Calu3 (cell line): ENCODE data around the gene VWA3A. TPM values are rescaled to one million over a fixed set of nuclear protein-coding genes. Genes with fewer than 3 reads are reported as not detected.

Experiments used
- BruUV-seq: library from RNA; stranded (reverse); fragments of 400-500 nt; replicated peaks from 2 replicates; lab custom pipeline; 2021; lab: Mats Ljungman, UMichigan
- CTCF ChIA-PET: fragments of 300-600 bp; sonication (Branson Sonifier 250); formaldehyde crosslinking; loops from one replicate; lab custom pipeline; 2022; ENCODE audit warnings: antibody characterized with exemption; lab: Charles Lee
- DNase-seq: peaks from one replicate; pipeline ENCODE4 v3.0.0; 2022
- H3K27ac Mint-ChIP-seq: one replicate; pipeline ENCODE4 v1.8.0; 2022; ENCODE audit warnings: mixed read lengths; ENCODE audit not compliant: unreplicated experiment
- H3K27me3 Mint-ChIP-seq: one replicate; pipeline ENCODE4 v1.8.0; 2022; ENCODE audit warnings: mixed read lengths; ENCODE audit not compliant: unreplicated experiment
- H3K36me3 Mint-ChIP-seq: one replicate; pipeline ENCODE4 v1.8.0; 2022; ENCODE audit warnings: mild to moderate bottlenecking, moderate library complexity, mixed read lengths; ENCODE audit not compliant: insufficient read depth, unreplicated experiment
- H3K4me1 Mint-ChIP-seq: one replicate; pipeline ENCODE4 v1.8.0; 2022; ENCODE audit warnings: mild to moderate bottlenecking, low read depth, mixed read lengths; ENCODE audit not compliant: unreplicated experiment
- H3K4me3 Mint-ChIP-seq: one replicate; pipeline ENCODE4 v1.8.0; 2022; ENCODE audit warnings: mild to moderate bottlenecking, low read depth, moderate library complexity, mixed read lengths; ENCODE audit not compliant: unreplicated experiment
- H3K9me3 Mint-ChIP-seq: one replicate; pipeline ENCODE4 v1.8.0; 2022; ENCODE audit warnings: low read depth, mixed read lengths; ENCODE audit not compliant: unreplicated experiment
- CTCF ChIP-seq: fragments of 200-600 bp; IDR thresholded peaks from one replicate; pipeline ENCODE4 v1.8.0; 2022; ENCODE audit warnings: antibody characterized with exemption; ENCODE audit not compliant: unreplicated experiment
- intact Hi-C: fragments of 100-400 bp; cut with micrococcal nuclease; formaldehyde crosslinking; loops from one replicate; pipeline ENCODE4 v1.10.0; 2022; ENCODE audit not compliant: unreplicated experiment
- total RNA-seq: library from RNA; stranded (reverse); gene quantifications from 2 replicates; pipeline ENCODE4 v1.2.3, GENCODE V29; 2022

Gene VWA3A
- total RNA-seq, 1 experiment from 2014 or later, result 0.33 TPM

DNA sequence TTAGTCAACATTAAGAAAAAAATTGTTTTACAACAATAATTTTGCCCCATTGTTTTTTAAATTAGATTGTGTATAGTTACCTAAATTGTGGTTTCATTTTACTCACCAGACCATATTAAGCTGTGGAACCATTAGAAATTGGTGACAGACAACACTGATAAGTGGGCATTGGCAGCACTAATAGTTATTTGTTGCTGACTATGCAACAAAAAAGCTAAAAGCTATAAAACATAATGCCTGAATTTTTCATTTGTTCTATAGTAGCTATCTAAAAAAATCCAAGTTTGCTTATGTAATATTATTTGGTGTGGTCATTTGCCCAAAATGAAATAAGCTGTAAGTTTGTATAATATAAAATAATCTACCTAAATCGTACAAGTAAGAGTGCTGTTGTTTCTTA, 13.7 kb upstream of the VWA3A start:
- CTCF ChIA-PET, result interaction anchor here (1.1 to 2.0 kb wide), 5 partner anchors 21 to 110 kb away, joined by 4 to 74 read pairs (median 17); partner anchors contain the start of genes MOSMO and PDZD9
- H3K4me1 Mint-ChIP-seq, result no peaks in the 10 kb centered on the region
- intact Hi-C loops, result no loop called here

DNA sequence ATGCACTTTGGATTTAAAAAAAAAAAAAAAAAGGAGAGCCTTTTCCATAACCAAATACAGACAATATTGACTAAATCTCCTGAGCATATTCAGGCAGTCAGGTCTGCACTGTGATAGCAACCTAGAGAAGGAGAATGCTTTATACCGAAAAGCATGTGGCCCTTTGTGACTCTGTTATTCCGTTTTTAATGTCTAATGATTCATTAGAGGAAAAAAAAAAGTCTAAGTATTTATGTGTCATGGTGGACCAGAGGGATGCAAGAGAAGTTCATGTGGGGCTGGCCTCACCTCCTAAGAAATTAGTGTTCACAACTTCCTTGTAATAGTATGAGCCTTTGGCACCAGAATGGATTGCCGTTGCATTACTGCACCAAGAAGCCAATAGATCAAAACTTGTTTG, 11.3 kb upstream of the VWA3A start:
- Mint-ChIP-seq H3K4me1 (no peaks in the 10 kb centered on the region), H3K36me3 (no peaks in the 10 kb centered on the region), H3K27me3 (no peaks in the 10 kb centered on the region), H3K9me3 (no peaks in the 10 kb centered on the region), H3K27ac (no peak overlapping the region), H3K4me3 (no peak overlapping the region)
- intact Hi-C loops, result no loop called here
- no peak for DNase-seq
- CTCF ChIA-PET, result no interaction called here
- no peak for TF ChIP-seq CTCF
- BruUV-seq, result no TSS peak

More for the DNA sequence above, 13.7 kb upstream of the VWA3A start:
- Mint-ChIP-seq H3K36me3 (no peaks in the 10 kb centered on the region), H3K27me3 (no peaks in the 10 kb centered on the region), H3K9me3 (no peaks in the 10 kb centered on the region), H3K27ac (no peak overlapping the region), H3K4me3 (no peak overlapping the region)
- no peak for TF ChIP-seq CTCF
- no peak for DNase-seq
- BruUV-seq, result no TSS peak

DNA sequence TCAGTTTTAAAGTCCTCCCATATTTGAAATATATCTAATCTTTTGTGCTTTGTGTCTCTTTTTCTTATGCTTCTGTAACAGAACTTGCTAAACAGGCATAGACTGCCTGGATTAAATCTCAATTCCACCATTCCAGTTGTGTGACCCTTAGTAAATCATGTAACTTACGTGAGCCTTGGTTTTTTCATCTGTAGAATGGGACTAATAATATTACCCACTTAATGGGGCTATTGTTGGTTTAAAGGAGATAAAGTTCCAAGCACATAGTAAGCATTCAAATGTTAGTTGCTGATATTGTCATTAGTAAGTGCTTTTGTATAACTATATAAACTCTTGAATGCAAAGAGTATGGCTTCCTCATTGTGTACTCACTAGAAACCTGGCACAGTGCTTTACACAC, 5.9 kb upstream of the VWA3A start:
- peaks cover 5% of the 10 kb centered on the region for H3K36me3 Mint-ChIP-seq
- H3K4me3 Mint-ChIP-seq, result no peak overlapping the region
- DNase-seq, result no peak
- CTCF ChIA-PET, result no interaction called here
- H3K27ac Mint-ChIP-seq, result no peak overlapping the region
- H3K27me3 Mint-ChIP-seq, result no peaks in the 10 kb centered on the region
- intact Hi-C loops, result no loop called here
- TF ChIP-seq CTCF, result no peak
- H3K4me1 Mint-ChIP-seq, result no peaks in the 10 kb centered on the region
- BruUV-seq, result no TSS peak
- peaks cover 2% of the 10 kb centered on the region for H3K9me3 Mint-ChIP-seq

DNA sequence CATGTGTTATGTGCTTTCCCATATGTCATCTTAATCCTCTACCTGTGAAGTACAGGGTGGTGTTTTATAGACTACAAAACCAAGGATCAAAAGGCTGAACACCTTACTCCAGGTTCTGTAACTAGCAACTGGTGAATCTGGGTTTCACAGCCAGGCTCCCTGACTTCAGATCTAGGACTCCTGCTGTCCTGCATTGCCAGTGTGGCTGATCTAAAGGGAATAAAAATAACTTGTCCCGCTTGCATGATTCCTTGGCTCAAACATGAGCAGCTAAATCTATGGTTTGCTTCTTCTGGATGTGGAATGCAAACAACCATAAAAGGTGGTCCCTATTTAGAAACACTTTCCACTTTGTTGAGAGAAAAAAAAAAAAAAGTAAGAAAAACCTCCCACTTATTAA, 3.7 kb upstream of the VWA3A start:
- H3K27ac Mint-ChIP-seq, result no peak overlapping the region
- H3K9me3 Mint-ChIP-seq, result peaks cover 2% of the 10 kb centered on the region
- H3K4me3 Mint-ChIP-seq, result no peak overlapping the region
- intact Hi-C loops, result no loop called here
- no peak for DNase-seq
- CTCF ChIA-PET, result interaction anchor here (2.5 kb wide), 1 partner anchor 11 kb away, joined by 6 read pairs; no protein-coding TSS in a partner anchor
- TF ChIP-seq CTCF, result no peak
- peaks cover 5% of the 10 kb centered on the region for H3K36me3 Mint-ChIP-seq
- no TSS peak for BruUV-seq
- H3K4me1 Mint-ChIP-seq, result peaks cover 10% of the 10 kb centered on the region
- H3K27me3 Mint-ChIP-seq, result no peaks in the 10 kb centered on the region
